ENCODE data around the gene STOX2.

STOX2 gene

GRCh38 chr4:184062769-184063168 is 157.7 kb downstream of the STOX2 start:
- TF ChIP-seq REST (IDR thresholded peaks at IDR 0.05; ENCODE audit: insufficient read depth in 1 of 2, low read depth in 2 of 2, low read length in 2 of 2) (no peak), FOXP2 (optimal IDR thresholded peaks at IDR 0.05; ENCODE audit: borderline replicate concordance, extremely low read depth, extremely low read length, insufficient read depth) (no peak), TAF1 (IDR thresholded peaks at IDR 0.05; ENCODE audit: borderline replicate concordance, insufficient read depth, low read length) (no peak), POLR2AphosphoS5 (IDR thresholded peaks at IDR 0.05; ENCODE audit: low read depth, low read length) (no peak), SIN3A (IDR thresholded peaks at IDR 0.05; ENCODE audit: borderline replicate concordance, insufficient read depth, low read length) (no peak)

- TF ChIP-seq POLR2AphosphoS5 (IDR thresholded peaks at IDR 0.05; ENCODE audit: low read depth, low read length), result no peak
- no peak for TF ChIP-seq TAF1 (IDR thresholded peaks at IDR 0.05; ENCODE audit: borderline replicate concordance, insufficient read depth, low read length)
- TF ChIP-seq REST (IDR thresholded peaks at IDR 0.05; ENCODE audit: insufficient read depth in 1 of 2, low read depth in 2 of 2, low read length in 2 of 2), result no peak
- no peak for TF ChIP-seq SIN3A (IDR thresholded peaks at IDR 0.05; ENCODE audit: borderline replicate concordance, insufficient read depth, low read length)
- TF ChIP-seq FOXP2 (optimal IDR thresholded peaks at IDR 0.05; ENCODE audit: borderline replicate concordance, extremely low read depth, extremely low read length, insufficient read depth), result no peak
Observed at GRCh38 chr4:184064877-184065276, 159.8 kb downstream of the STOX2 start.

- TF ChIP-seq TAF1 (IDR thresholded peaks at IDR 0.05; ENCODE audit: borderline replicate concordance, insufficient read depth, low read length) (no peak), POLR2AphosphoS5 (IDR thresholded peaks at IDR 0.05; ENCODE audit: low read depth, low read length) (no peak), SIN3A (IDR thresholded peaks at IDR 0.05; ENCODE audit: borderline replicate concordance, insufficient read depth, low read length) (no peak), FOXP2 (optimal IDR thresholded peaks at IDR 0.05; ENCODE audit: borderline replicate concordance, extremely low read depth, extremely low read length, insufficient read depth) (no peak), REST (IDR thresholded peaks at IDR 0.05; ENCODE audit: insufficient read depth in 1 of 2, low read depth in 2 of 2, low read length in 2 of 2) (no peak)
Observed at GRCh38 chr4:184066584-184067300, 161.6 kb downstream of the STOX2 start.

- TF ChIP-seq SIN3A (IDR thresholded peaks at IDR 0.05; ENCODE audit: borderline replicate concordance, insufficient read depth, low read length), result no peak
- no peak for TF ChIP-seq POLR2AphosphoS5 (IDR thresholded peaks at IDR 0.05; ENCODE audit: low read depth, low read length)
- no peak for TF ChIP-seq FOXP2 (optimal IDR thresholded peaks at IDR 0.05; ENCODE audit: borderline replicate concordance, extremely low read depth, extremely low read length, insufficient read depth)
Observed at GRCh38 chr4:184067931-184068554, 162.9 kb downstream of the STOX2 start.
